Astrocyte (in vitro differentiated cells and primary cell): Measurements from ENCODE around the gene ZBTB7C.

Experiments used
- EZH2 ChIP-seq: IDR thresholded peaks from 2 replicates; pipeline ENCODE4 v1.6.1; 2012; ENCODE audit warnings: mild to moderate bottlenecking, low read length, inconsistent platforms; ENCODE audit not compliant: insufficient read depth
- TF ChIP-seq, protein P1 (sequence below): IDR thresholded peaks from 2 replicates; pipeline ENCODE4 v1.5.1; 2011; ENCODE audit warnings: low read depth, mild to moderate bottlenecking, inconsistent platforms, low read length, moderate library complexity; ENCODE audit not compliant: insufficient read depth

DNA sequence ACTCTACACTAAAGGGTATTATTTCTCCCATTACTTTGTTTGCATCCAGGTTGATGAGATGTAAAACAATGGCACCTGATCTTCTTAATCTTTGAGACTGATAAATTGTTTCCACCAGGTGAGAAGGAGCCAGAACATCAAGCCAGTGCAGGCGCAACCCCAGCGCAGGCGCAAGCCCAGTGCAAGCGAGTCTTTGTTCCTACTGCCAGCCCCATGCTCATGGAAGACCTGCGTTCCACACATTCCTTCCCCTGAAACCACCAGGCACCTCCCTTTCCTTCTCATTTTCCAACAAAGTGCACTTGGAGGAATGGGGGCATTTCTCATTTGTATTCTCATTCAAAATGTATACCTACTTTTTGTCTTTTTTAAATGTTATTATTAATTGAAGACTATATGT is 290.0 kb downstream of the ZBTB7C start:
- TF ChIP-seq, protein P1, sequence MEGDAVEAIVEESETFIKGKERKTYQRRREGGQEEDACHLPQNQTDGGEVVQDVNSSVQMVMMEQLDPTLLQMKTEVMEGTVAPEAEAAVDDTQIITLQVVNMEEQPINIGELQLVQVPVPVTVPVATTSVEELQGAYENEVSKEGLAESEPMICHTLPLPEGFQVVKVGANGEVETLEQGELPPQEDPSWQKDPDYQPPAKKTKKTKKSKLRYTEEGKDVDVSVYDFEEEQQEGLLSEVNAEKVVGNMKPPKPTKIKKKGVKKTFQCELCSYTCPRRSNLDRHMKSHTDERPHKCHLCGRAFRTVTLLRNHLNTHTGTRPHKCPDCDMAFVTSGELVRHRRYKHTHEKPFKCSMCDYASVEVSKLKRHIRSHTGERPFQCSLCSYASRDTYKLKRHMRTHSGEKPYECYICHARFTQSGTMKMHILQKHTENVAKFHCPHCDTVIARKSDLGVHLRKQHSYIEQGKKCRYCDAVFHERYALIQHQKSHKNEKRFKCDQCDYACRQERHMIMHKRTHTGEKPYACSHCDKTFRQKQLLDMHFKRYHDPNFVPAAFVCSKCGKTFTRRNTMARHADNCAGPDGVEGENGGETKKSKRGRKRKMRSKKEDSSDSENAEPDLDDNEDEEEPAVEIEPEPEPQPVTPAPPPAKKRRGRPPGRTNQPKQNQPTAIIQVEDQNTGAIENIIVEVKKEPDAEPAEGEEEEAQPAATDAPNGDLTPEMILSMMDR = no peak
- TF ChIP-seq EZH2 = no peak
